Measurements from ENCODE around the gene DLL1. TPM values are rescaled to one million over a fixed set of nuclear protein-coding genes. Genes with fewer than 3 reads are reported as not detected.
A peak's percentile ranks its signal among the peaks of the same experiment; 100 is the strongest.

Gene DLL1
- polyA plus RNA-seq, 1 experiment: 0.06 TPM

DNA sequence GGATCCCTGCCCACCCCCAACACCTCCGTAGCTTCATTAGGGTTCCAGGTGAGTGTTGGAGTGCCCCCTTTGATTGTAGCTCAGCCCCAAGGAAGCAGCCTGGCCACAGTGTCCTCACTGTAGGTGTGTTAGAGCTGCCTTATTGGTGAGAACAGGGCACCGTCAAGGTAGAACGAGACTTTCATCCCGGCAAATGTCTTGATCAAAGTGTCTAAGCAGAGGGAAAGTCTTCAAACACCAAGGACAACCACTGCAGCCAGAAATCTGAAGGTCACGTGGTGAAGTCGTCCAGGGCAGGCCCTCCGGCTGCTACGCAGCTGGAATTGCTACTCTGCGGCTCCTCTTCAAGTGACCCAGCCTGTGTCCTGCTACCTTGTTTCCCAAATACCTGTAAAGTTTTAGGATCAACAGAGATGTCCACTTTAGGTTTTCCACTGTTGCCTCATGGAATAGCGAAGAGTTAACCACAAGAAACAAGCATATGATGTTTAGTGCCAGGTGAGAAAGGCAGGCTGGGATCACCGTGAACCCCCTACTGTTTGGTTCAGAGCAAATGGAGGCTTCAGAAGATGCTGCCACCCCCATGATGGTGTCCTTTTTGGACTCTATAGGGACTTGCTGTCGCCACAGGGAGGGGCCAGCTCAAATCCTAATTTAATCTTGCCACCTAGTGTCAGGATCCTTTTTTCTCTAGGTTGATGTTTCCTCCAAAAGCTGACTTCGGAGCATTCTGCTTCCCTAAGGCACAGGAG, 1.7 kb upstream of the DLL1 start:
- no peak for DNase-seq (ENCODE audit: low read depth, low spot score)
- peaks cover 83% of the 10 kb centered on the region for H3K27me3 ChIP-seq (ENCODE audit: control insufficient read depth, insufficient read depth, low read length)

DNA sequence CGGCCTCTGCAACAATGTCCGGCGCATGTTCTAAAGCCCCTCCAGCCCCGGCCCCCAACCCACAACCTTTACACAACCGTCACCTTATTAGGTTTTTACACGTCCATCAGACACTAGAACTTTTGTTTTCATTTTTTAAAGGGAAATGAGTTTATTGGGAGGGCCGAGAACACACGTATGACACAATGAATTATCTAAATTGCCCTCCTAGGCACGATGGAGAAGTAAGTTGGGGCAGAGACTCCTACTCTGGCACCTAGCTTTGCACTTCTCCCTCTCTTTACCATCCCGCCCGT, 1.2 kb upstream of the DLL1 start:
- peaks cover 83% of the 10 kb centered on the region for H3K27me3 ChIP-seq (ENCODE audit: control insufficient read depth, insufficient read depth, low read length)
- H3K9me3 ChIP-seq (ENCODE audit: control insufficient read depth, insufficient read depth, low read length): peaks cover 3% of the 10 kb centered on the region; the same call in 1 of the 2 replicates
- H3K4me3 ChIP-seq (ENCODE audit: low read depth, low read length): no peak overlapping the region
- H3K27ac ChIP-seq (ENCODE audit: low read depth, low read length): no peak overlapping the region
- TF ChIP-seq, protein P1, sequence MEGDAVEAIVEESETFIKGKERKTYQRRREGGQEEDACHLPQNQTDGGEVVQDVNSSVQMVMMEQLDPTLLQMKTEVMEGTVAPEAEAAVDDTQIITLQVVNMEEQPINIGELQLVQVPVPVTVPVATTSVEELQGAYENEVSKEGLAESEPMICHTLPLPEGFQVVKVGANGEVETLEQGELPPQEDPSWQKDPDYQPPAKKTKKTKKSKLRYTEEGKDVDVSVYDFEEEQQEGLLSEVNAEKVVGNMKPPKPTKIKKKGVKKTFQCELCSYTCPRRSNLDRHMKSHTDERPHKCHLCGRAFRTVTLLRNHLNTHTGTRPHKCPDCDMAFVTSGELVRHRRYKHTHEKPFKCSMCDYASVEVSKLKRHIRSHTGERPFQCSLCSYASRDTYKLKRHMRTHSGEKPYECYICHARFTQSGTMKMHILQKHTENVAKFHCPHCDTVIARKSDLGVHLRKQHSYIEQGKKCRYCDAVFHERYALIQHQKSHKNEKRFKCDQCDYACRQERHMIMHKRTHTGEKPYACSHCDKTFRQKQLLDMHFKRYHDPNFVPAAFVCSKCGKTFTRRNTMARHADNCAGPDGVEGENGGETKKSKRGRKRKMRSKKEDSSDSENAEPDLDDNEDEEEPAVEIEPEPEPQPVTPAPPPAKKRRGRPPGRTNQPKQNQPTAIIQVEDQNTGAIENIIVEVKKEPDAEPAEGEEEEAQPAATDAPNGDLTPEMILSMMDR (IDR thresholded peaks at IDR 0.05; ENCODE audit: low read depth, low read length): no peak
- CTCF ChIA-PET: interaction anchor here (0.7 kb wide), 1 partner anchor 226 kb away, joined by 3 read pairs; no protein-coding TSS in a partner anchor
- DNase-seq (ENCODE audit: low read depth, low spot score): no peak
- POLR2A ChIA-PET: interaction anchor here (0.6 kb wide), 1 partner anchor 149 kb away, joined by 8 read pairs; no protein-coding TSS in a partner anchor

More for the DNA sequence above, 1.7 kb upstream of the DLL1 start:
- Histone ChIP-seq H3K9me3 (ENCODE audit: control insufficient read depth, insufficient read depth, low read length) (peaks cover 3% of the 10 kb centered on the region; the same call in 1 of the 2 replicates), H3K27ac (ENCODE audit: low read depth, low read length) (no peak overlapping the region), H3K4me3 (ENCODE audit: low read depth, low read length) (no peak overlapping the region)
- POLR2A ChIA-PET: no interaction called here
- CTCF ChIA-PET: interaction anchor here (0.7 to 2.2 kb wide), 2 partner anchors 225 to 461 kb away, joined by 3 to 9 read pairs; no protein-coding TSS in a partner anchor
- TF ChIP-seq, protein P1 (IDR thresholded peaks at IDR 0.05; ENCODE audit: low read depth, low read length): no peak

DNA sequence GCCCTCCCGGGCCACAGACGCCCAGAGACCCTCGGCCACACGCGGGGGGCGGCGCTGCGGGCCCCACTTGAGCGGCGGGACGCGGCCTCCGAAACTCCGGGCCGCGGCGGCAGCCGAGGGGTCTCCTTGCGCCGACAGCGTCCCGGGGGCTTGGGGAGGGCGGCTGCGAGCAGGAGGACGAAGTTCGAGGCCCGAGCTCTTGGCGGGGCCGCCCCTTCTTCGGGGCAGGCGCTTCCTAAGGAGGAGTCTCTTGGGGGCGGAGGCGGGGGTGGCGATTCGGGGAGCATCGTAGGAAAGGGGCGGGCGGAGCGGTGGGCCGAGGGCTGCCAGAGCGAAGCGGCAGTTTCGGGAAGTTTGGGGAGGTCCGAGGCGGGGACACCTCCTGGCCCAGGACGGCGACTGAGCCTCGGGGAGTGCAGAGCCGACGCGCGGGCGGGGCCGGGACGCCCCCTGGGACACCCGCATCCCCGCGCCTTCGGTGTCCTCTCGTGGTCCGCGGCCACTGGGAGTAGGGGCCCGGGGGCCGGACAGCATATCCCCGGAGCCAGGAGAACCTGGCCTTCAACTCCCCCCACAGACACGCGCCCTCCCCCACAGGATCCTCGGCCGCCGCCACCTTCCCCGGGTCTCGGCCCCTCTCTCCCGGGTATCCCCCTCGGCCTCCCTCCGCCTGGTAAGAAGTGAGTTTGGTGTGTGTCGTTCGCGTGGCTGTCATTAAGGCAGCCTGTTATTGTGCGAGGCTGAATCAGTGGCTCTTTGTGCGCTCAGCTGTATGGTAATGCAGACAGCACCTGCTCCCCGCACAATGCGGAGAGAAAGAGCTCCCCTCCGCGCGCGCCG, 613 bp upstream of the DLL1 start:
- Histone ChIP-seq H3K9me3 (ENCODE audit: control insufficient read depth, insufficient read depth, low read length) (peaks cover 3% of the 10 kb centered on the region; the same call in 1 of the 2 replicates), H3K27ac (ENCODE audit: low read depth, low read length) (no peak overlapping the region), H3K27me3 (ENCODE audit: control insufficient read depth, insufficient read depth, low read length) (peaks cover 84% of the 10 kb centered on the region), H3K4me3 (ENCODE audit: low read depth, low read length) (peak overlapping the region; percentile 35)
- CTCF ChIA-PET: interaction anchor here (1.8 kb wide), 1 partner anchor 238 kb away, joined by 5 read pairs; no protein-coding TSS in a partner anchor
- TF ChIP-seq, protein P1 (IDR thresholded peaks at IDR 0.05; ENCODE audit: low read depth, low read length): no peak
- DNase-seq (ENCODE audit: low read depth, low spot score): no peak
- POLR2A ChIA-PET: interaction anchor here (0.6 kb wide), 1 partner anchor 149 kb away, joined by 8 read pairs; no protein-coding TSS in a partner anchor

DNA sequence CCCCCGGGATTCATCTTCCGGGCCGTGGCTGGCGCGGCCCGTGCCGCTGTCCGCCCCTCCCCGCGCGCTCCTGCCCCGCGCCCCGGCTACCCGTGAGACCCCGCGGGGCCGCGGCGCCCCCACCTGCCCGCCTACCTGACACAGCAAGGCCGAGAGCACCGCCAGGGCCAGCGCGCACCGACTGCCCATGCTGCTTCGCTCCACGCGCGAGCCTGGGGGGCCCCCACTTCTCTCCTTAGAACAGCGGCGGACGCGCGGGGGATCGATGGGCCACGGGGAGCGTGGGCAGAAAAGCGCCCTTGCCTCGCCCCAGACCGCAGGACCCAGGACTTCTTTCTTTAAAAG, 955 bp downstream of the DLL1 start:
- ChIA-PET CTCF (interaction anchor here (0.5 to 1.8 kb wide), 2 partner anchors 240 to 671 kb away, joined by 3 to 5 read pairs; no protein-coding TSS in a partner anchor), POLR2A (no interaction called here)
- no peaks in the 10 kb centered on the region; the same call in 1 of the 2 replicates for H3K9me3 ChIP-seq (ENCODE audit: control insufficient read depth, insufficient read depth, low read length)
- peaks cover 83% of the 10 kb centered on the region for H3K27me3 ChIP-seq (ENCODE audit: control insufficient read depth, insufficient read depth, low read length)
- H3K4me3 ChIP-seq (ENCODE audit: low read depth, low read length): peak overlapping the region; percentile 61
- TF ChIP-seq, protein P1 (IDR thresholded peaks at IDR 0.05; ENCODE audit: low read depth, low read length): no peak
- H3K27ac ChIP-seq (ENCODE audit: low read depth, low read length): no peak overlapping the region
- DNase-seq (ENCODE audit: low read depth, low spot score): no peak
